GM12873 (cell line): ENCODE data around the gene SLIT1.

Source experiments
- TF ChIP-seq, protein P1 (sequence below): IDR thresholded peaks from 2 replicates; pipeline ENCODE4 v1.5.1; 2012; ENCODE audit warnings: low read depth, mild to moderate bottlenecking, moderate library complexity, low read length, control low read depth; ENCODE audit not compliant: insufficient read depth; ENCODE audit errors: missing control alignments

The SLIT1 gene

DNA sequence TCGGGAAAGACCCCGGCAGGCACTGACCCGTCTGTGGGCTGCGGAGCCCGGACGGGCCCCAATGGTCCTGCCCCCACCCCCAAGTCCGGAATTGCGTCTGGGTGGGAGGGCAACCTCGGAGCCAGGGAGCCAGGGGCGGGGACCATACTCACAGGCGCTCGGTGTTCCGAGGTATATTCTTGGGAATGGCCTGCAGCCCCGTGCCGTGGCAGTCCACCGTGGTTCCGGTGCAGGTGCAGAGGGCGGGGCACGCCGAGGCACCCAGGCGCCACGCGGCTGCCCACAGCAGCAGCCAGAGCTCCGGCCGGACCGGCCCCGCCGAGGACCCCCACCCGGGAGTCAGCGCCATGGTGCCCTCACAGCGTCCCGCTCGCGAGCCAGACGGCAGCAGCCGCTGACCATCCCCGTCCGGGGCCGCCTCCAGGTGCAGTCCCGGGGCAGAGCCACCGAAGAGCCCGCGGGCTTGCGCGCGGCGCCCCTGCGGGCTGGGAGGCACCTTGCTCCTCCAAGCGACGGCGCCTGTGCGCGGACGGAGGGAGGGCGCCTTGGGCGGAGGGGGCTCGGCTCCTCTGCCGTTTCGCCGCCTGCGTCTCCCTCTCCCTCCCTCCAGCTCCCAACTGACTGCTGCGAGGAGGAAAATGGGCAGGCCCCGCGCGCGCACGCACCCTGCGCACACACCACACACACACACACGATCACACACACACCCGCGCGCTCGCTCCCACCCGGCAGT is at the start of gene SLIT1:
SLIT1 (minus strand) TSS at position 634 of the 733 bp plus-strand sequence; CDS start at position 349, 285 bp downstream.
- TF ChIP-seq, protein P1, sequence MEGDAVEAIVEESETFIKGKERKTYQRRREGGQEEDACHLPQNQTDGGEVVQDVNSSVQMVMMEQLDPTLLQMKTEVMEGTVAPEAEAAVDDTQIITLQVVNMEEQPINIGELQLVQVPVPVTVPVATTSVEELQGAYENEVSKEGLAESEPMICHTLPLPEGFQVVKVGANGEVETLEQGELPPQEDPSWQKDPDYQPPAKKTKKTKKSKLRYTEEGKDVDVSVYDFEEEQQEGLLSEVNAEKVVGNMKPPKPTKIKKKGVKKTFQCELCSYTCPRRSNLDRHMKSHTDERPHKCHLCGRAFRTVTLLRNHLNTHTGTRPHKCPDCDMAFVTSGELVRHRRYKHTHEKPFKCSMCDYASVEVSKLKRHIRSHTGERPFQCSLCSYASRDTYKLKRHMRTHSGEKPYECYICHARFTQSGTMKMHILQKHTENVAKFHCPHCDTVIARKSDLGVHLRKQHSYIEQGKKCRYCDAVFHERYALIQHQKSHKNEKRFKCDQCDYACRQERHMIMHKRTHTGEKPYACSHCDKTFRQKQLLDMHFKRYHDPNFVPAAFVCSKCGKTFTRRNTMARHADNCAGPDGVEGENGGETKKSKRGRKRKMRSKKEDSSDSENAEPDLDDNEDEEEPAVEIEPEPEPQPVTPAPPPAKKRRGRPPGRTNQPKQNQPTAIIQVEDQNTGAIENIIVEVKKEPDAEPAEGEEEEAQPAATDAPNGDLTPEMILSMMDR, result no peak

DNA sequence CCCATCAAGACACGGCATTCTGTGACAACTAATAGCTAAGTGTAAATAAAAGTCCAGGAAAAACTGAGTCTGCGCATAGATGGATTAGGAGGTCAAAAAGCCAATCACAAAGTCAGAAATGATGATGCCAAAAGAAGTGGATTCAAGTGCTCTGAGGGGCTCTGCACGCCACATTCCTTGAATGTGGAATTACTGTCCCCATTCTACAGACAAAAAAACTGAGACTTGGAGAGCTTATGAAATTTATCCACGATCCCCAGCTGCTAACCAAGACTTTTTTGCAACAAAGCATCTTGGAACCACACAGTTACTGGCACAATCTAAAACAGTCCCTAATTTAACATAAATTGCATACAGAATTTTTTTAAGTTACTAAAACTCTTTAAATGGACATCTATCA is 49.6 kb upstream of the SLIT1 start:
- TF ChIP-seq, protein P1, result no peak

DNA sequence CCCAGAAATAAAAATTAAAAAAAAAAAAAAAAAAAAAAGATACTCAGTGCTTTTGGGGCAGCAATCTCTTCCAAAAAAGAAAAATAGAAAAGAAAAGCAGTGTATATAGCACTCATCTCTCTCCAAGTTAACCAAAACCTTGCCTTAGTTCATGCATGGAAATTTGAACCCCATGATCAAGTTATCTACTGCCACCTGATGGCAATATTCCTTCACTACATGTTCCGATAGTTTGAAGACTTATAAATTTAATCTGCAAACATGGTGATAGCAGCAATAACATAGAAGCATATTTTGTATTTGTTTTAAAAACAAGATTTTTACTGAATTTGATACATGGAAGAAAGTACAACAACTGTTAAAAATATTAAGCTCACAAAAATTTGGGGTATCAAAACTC is 48.6 kb upstream of the SLIT1 start:
- TF ChIP-seq, protein P1, result peak; percentile 54

DNA sequence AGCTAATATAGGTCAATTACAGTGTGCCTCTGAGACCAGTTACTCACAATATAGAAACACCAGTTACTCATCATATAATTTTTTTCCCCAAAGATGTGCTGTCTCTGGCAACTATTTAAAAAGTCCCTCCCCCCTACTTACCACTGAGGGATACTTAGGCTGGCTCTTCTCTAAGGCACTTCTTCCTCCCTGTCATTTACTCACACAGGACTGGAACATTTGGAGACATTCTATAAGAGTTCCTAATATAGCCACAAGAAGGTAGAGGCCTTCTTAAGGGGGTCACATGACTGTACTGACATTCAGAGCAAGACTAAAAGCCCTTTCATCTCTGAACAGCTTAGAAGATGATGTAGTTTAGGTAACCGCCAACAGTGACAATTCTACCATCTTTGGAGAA is 44.4 kb upstream of the SLIT1 start:
- TF ChIP-seq, protein P1, result no peak

DNA sequence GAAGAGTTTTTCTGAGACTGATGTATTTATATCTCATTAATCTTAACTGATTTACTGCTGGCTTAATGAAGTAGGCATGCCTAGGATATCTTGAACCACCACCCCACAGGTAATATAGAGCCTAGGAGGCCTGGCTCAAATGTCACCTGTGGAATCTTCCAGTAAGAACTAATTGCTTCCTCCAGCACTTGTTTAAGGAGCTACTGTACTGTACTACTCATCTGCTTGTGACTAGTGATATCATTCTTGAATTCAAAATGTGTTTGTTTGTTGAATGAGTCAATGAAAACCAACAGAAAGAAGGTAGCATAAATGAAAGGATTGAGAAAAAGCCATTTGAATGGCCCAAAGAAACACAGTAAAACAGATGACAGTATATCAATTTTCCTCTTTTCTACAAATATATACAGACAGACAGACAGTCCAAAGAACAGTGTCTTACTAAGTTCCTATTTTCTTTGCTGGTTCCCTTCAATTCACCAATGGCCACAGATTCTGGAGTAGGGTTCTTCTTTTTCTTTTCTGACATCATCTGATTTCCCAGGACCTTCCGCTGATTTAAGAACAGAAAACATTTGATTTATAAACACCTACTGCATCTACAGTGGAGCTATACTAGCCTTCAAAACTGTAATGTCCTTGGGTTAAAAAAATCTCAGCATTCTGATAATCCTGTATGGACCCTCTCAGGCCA is 43.7 kb upstream of the SLIT1 start:
- TF ChIP-seq, protein P1, result no peak

DNA sequence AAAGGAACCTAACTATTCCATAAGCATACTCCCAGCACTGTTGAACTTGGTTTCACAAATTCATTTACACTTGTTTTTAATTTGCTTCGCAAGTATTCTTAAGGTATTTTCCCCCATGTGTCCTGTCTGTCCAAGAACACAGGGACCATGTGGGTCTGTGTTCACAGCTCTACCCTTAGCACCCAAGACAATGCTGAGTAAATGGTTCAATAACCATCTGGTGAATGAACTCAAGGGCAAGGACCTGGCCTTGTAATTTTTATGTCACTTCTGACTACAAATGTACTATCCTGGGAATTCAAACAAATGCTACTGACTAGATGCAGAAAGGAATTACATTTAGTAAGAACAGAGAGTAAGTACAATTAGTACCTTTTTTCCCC is 43.0 kb upstream of the SLIT1 start:
- TF ChIP-seq, protein P1, result no peak

DNA sequence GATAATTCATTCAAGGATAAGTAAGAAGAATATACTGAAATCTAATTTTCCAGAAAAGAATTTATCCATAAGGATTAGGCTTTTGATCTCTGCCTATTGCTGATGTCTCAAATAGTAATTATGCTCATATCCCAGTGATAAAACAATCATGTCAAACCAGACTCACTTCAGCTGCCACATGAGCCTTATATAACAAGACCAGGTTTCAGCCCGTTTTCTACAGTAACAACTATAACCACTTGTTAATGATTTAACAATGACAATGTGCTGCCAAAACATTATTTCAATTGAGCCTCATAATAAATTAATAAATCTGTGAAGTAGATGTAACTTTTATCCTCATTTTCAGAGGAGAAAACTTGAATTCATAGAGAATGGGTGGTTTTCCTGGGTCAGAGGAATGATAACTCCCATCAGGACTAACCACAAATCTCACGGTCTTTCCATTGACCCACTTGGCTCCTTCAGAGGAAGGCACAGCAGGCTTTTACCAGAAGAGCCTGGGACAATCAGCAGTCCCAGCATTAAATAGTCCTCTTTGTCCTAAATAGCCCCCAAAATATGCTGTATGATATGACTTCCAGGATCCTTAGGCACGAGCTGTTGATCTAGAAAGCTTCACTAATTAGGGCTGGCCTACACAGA is 42.5 kb upstream of the SLIT1 start:
- TF ChIP-seq, protein P1, result no peak
